ENCODE data around the gene SLC25A21.
"Not testable (repeated sequence)": the region's sequence is repeated elsewhere in the genome, so short reads cannot be mapped to it uniquely, and the experiment has no call there.

The SLC25A21 gene

DNA sequence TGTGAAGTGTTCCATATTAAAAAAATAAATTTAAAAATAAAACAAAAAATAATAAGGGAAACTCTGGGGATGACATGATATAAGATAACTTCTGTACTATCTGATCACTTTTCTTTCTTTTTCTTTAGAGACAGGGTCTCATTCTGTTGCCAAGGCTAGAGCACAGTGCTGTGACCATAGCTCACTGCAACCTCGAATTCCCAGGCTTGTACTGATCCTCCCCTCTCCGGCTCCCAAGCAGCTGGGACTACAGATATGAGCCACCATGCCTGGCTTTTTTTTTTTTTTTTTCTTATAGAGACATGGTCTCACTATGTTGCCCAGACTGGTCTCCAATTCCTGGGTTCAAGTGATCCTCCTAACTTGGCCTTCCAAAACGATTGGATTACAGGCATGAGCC lies 14.9 kb upstream of the SLC25A21 start:
- H3K4me1 Mint-ChIP-seq: no peaks in the 10 kb centered on the region
- peaks cover 10% of the 10 kb centered on the region for H3K27me3 Mint-ChIP-seq (ENCODE audit: low read depth)
- peaks cover 19% of the 10 kb centered on the region for H3K9me3 Mint-ChIP-seq
- no peak overlapping the region for H3K27ac Mint-ChIP-seq
- no peaks in the 10 kb centered on the region for H3K36me3 Mint-ChIP-seq (ENCODE audit: low read depth)
- no peak overlapping the region for H3K4me3 Mint-ChIP-seq
- TF ChIP-seq, protein P1, sequence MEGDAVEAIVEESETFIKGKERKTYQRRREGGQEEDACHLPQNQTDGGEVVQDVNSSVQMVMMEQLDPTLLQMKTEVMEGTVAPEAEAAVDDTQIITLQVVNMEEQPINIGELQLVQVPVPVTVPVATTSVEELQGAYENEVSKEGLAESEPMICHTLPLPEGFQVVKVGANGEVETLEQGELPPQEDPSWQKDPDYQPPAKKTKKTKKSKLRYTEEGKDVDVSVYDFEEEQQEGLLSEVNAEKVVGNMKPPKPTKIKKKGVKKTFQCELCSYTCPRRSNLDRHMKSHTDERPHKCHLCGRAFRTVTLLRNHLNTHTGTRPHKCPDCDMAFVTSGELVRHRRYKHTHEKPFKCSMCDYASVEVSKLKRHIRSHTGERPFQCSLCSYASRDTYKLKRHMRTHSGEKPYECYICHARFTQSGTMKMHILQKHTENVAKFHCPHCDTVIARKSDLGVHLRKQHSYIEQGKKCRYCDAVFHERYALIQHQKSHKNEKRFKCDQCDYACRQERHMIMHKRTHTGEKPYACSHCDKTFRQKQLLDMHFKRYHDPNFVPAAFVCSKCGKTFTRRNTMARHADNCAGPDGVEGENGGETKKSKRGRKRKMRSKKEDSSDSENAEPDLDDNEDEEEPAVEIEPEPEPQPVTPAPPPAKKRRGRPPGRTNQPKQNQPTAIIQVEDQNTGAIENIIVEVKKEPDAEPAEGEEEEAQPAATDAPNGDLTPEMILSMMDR (IDR thresholded peaks at IDR 0.05; ENCODE audit: unreplicated experiment in 3 of 3): no peak

DNA sequence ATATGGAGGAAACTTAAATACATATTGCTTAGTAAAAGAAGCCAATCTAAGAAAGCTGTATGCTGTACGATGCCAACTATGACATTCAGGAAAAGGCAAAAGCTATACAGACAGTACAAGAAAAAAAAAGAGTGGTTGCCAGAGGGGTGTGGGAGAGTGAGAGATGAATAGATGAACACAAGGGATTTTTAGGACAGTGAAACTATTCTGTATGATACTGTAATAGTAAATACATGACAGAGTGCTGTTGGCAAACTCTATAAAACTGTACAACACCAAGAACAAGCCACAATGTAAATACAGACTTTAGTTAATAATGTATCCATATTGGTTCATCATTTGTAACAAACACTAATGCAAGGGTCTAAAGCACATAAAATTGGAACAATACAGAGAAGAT lies 14.5 kb upstream of the SLC25A21 start:
- no peak overlapping the region for H3K4me3 Mint-ChIP-seq
- TF ChIP-seq, protein P1 (IDR thresholded peaks at IDR 0.05; ENCODE audit: unreplicated experiment in 3 of 3): no peak
- H3K36me3 Mint-ChIP-seq (ENCODE audit: low read depth): no peaks in the 10 kb centered on the region
- no peaks in the 10 kb centered on the region for H3K4me1 Mint-ChIP-seq
- H3K27me3 Mint-ChIP-seq (ENCODE audit: low read depth): peaks cover 10% of the 10 kb centered on the region
- H3K9me3 Mint-ChIP-seq: peaks cover 16% of the 10 kb centered on the region
- no peak overlapping the region for H3K27ac Mint-ChIP-seq

DNA sequence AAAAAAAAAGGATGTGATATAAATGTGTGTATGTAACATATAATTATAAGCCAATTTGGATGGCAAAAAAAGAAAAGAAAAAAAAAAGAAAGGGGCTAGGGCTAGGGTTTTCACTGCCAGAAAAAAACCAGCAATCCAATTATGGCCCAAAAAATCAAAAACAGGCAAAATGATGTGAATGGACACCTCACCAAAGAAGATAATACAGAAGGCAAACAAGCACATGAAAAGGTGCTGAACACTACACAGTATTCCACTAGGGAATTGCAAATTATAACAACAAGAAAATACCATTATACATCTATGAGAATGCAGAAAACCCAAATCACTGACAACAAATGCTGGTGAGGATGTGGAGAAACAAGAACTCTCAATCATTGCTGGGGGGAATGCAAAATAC lies 13.3 kb upstream of the SLC25A21 start:
- Mint-ChIP-seq H3K9me3 (peaks cover 13% of the 10 kb centered on the region), H3K27ac (no peak overlapping the region), H3K27me3 (ENCODE audit: low read depth) (peaks cover 8% of the 10 kb centered on the region), H3K4me3 (no peak overlapping the region), H3K4me1 (no peaks in the 10 kb centered on the region), H3K36me3 (ENCODE audit: low read depth) (no peaks in the 10 kb centered on the region)
- TF ChIP-seq, protein P1 (IDR thresholded peaks at IDR 0.05; ENCODE audit: unreplicated experiment in 3 of 3): no peak

DNA sequence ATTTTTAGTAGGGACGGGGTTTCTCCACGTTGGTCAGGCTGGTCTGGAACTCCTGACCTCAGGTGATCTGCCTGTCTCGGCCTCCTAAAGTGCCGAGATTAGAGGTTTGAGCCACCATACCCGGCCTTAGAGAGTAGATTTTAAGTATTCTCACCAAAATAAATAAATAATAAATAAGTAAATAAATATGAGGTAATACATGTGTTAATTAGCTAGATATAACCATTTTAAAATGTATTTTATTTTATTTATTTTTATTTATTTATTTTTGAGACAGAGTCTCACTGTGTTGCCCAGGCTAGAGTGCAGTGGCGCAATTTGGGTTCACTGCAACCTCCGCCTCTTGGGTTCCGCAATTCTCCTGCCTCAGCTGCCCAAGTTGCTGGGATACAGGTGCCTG lies 12.1 kb upstream of the SLC25A21 start:
- not testable (repeated sequence) for H3K9me3 Mint-ChIP-seq; H3K36me3 Mint-ChIP-seq (ENCODE audit: low read depth); H3K4me3 Mint-ChIP-seq; H3K4me1 Mint-ChIP-seq; H3K27ac Mint-ChIP-seq; H3K27me3 Mint-ChIP-seq (ENCODE audit: low read depth)

DNA sequence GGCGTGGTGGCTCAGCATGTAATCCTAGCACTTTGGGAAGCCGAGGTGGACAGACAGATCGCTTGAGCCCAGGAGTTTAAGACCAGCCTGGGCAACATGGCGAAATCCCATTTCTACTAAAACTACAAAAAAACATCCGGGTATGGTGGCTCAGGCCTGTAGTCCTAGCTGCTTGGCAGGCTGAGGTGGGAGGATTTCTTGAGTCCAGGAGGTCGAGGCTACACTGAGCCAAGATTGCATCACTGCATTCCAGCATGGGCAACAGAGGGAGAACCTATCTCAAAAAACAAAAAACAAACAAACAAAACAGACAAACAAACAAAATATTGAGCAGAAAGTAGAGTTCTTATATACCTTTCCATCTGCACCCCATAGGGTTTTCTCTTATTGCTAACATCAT lies 9.0 kb upstream of the SLC25A21 start:
- no peaks in the 10 kb centered on the region for H3K4me1 Mint-ChIP-seq
- TF ChIP-seq, protein P1 (IDR thresholded peaks at IDR 0.05; ENCODE audit: unreplicated experiment in 3 of 3): no peak

DNA sequence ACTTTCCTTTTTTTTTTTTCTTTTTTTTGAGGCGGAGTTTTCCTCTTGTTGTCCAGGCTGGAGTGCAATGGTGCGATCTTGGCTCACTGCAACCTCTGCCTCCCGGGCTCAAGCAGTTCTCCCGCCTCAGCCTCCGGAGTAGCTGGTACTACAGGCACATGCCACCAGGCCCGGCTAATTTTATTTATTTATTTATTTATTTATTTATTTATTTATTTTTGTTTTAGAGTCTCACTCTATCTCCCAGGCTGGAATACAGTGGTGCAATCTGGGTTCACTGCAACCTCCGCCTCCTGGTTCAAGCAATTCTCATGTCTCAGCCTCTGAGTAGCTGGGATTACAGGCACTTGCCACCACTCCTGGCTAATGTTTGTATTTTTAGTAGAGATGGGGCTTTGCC lies 8.5 kb upstream of the SLC25A21 start:
- not testable (repeated sequence) for H3K9me3 Mint-ChIP-seq; H3K36me3 Mint-ChIP-seq (ENCODE audit: low read depth); H3K4me1 Mint-ChIP-seq; H3K4me3 Mint-ChIP-seq; H3K27me3 Mint-ChIP-seq (ENCODE audit: low read depth); H3K27ac Mint-ChIP-seq

More for the DNA sequence above, 9.0 kb upstream of the SLC25A21 start:
- Mint-ChIP-seq H3K4me3 (no peak overlapping the region), H3K9me3 (no peaks in the 10 kb centered on the region), H3K27ac (no peak overlapping the region), H3K36me3 (ENCODE audit: low read depth) (no peaks in the 10 kb centered on the region), H3K27me3 (ENCODE audit: low read depth) (no peaks in the 10 kb centered on the region)

DNA sequence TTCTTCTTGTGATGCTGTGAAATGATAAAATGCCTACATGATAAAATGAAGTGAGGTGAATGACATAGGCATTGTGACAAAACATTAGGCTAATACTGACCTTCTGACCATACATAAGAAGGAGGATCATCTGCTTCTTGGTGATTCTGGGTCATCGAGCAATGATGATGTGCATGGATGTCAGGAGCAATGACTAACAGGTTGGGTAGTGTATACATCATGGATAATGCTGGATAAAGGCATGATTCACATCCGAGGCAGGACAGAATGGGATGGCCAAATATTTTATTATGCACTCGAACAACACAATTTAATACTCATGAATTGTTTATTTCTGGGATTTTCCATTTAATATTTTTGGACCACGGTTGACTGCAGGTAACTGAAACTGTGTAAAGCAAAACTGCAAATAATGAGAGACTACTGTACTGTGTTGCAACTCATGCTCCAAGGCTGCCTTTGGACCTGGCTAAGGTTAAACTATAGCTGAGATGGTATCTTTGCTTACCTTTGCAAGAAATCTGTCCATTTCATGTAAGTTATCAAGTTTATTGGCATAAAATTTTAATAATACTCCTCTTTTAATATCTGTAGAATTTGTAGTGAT lies 7.6 kb upstream of the SLC25A21 start:
- Mint-ChIP-seq H3K36me3 (ENCODE audit: low read depth) (no peaks in the 10 kb centered on the region), H3K4me1 (peaks cover 1% of the 10 kb centered on the region), H3K4me3 (no peak overlapping the region), H3K27me3 (ENCODE audit: low read depth) (no peaks in the 10 kb centered on the region), H3K27ac (no peak overlapping the region), H3K9me3 (no peaks in the 10 kb centered on the region)
- TF ChIP-seq, protein P1 (IDR thresholded peaks at IDR 0.05; ENCODE audit: unreplicated experiment in 3 of 3): no peak

Data from nephron (organoid).